A673 (cell line): ENCODE data around the gene SLC35E4. TPM values are rescaled to one million over a fixed set of nuclear protein-coding genes. Genes with fewer than 3 reads are reported as not detected.

Source experiments
- BruUV-seq: library from RNA; stranded (reverse); fragments of 400-500 nt; replicated peaks from 2 replicates; lab custom pipeline; 2021; lab: Mats Ljungman, UMichigan
- CTCF ChIA-PET: fragments of 300-600 bp; sonication (Branson Sonifier 250); formaldehyde crosslinking; loops from one replicate; lab custom pipeline; 2022; ENCODE audit warnings: antibody characterized with exemption; lab: Charles Lee
- POLR2A ChIA-PET: fragments of 300-600 bp; sonication (Branson Sonifier 250); formaldehyde crosslinking; loops from one replicate; lab custom pipeline; 2022; ENCODE audit warnings: antibody characterized with exemption; ENCODE audit not compliant: low non-redundant PET; lab: Charles Lee
- DNase-seq: peaks from one replicate; pipeline ENCODE4 v3.0.0-alpha.2; 2015; ENCODE audit warnings: low spot score
- H3K27ac ChIP-seq: fragments of 200-600 bp; sonication (generic); 2 replicates; pipeline ENCODE4 v1.5.1; 2016; ENCODE audit warnings: mixed run types, low read depth, mild to moderate bottlenecking, mixed read lengths, antibody characterized with exemption, low read length; ENCODE audit not compliant: poor library complexity, severe bottlenecking
- H3K27me3 ChIP-seq: fragments of 200-600 bp; sonication (generic); replicated peaks from 2 replicates; pipeline ENCODE4 v1.6.1; 2017; ENCODE audit warnings: mixed run types, low read depth, mild to moderate bottlenecking, mixed read lengths, antibody characterized with exemption, low read length; ENCODE audit not compliant: insufficient read depth, poor library complexity
- H3K36me3 ChIP-seq: fragments of 200-600 bp; sonication (generic); 2 replicates; pipeline ENCODE4 v1.6.1; 2016; ENCODE audit warnings: mixed run types, mild to moderate bottlenecking, mixed read lengths, antibody characterized with exemption, low read length; ENCODE audit not compliant: insufficient read depth, poor library complexity, severe bottlenecking
- H3K4me1 ChIP-seq: fragments of 200-600 bp; sonication (generic); 2 replicates; pipeline ENCODE4 v1.6.1; 2017; ENCODE audit warnings: mixed run types, mild to moderate bottlenecking, mixed read lengths, antibody characterized with exemption, low read length; ENCODE audit not compliant: insufficient read depth, poor library complexity, severe bottlenecking
- H3K4me3 ChIP-seq: fragments of 200-600 bp; sonication (generic); 2 replicates; pipeline ENCODE4 v1.5.1; 2016; ENCODE audit warnings: low read depth, mixed run types, mild to moderate bottlenecking, mixed read lengths, low read length; ENCODE audit not compliant: poor library complexity, severe bottlenecking
- H3K9me3 ChIP-seq: fragments of 200-600 bp; sonication (generic); 2 replicates; pipeline ENCODE4 v1.6.1; 2016; ENCODE audit warnings: mixed run types, low read depth, mild to moderate bottlenecking, mixed read lengths, antibody characterized with exemption, low read length; ENCODE audit not compliant: poor library complexity, severe bottlenecking
- CTCF ChIP-seq: fragments of 300-800, 200-600 bp; sonication (generic); conservative IDR thresholded peaks from 2 replicates; pipeline ENCODE4 v1.5.1; 2017; ENCODE audit warnings: low read depth, mild to moderate bottlenecking, antibody characterized with exemption, low read length, moderate library complexity, mixed read lengths
- EZH2 ChIP-seq: fragments of 200-600 bp; sonication (generic); IDR thresholded peaks from 2 replicates; pipeline ENCODE4 v1.6.1; 2017; ENCODE audit warnings: borderline replicate concordance, low read depth, mild to moderate bottlenecking, mixed read lengths, antibody characterized with exemption, low read length; ENCODE audit not compliant: poor library complexity, severe bottlenecking
- intact Hi-C: fragments of 100-400 bp; cut with micrococcal nuclease; formaldehyde crosslinking; loops from one replicate; pipeline ENCODE4 v1.10.0; 2022; ENCODE audit not compliant: unreplicated experiment
- total RNA-seq: library from RNA; stranded (reverse); gene quantifications from 2 replicates; pipeline ENCODE4 v1.2.3, GENCODE V29; 2021

SLC35E4 gene
- total RNA-seq, 1 experiment from 2014 or later, result 2.4 TPM

GRCh38 chr22:30654361-30654760 is 18.8 kb downstream of the SLC35E4 start:
- Histone ChIP-seq H3K27me3 (no peaks in the 10 kb centered on the region), H3K9me3 (no peaks in the 10 kb centered on the region), H3K36me3 (no peaks in the 10 kb centered on the region), H3K4me1 (no peaks in the 10 kb centered on the region), H3K27ac (no peak overlapping the region), H3K4me3 (no peak overlapping the region)
- CTCF ChIA-PET, result no interaction called here
- no TSS peak for BruUV-seq
- intact Hi-C loops, result no loop called here
- POLR2A ChIA-PET, result no interaction called here
- DNase-seq, result no peak
- TF ChIP-seq EZH2 (no peak), CTCF (no peak)

- DNase-seq, result no peak
- BruUV-seq, result no TSS peak
- TF ChIP-seq CTCF, result no peak
- no peak for TF ChIP-seq EZH2
- no peaks in the 10 kb centered on the region for H3K9me3 ChIP-seq
- intact Hi-C loops, result no loop called here
- ChIA-PET CTCF (interaction anchor here (0.7 kb wide), 1 partner anchor 24 kb away, joined by 11 read pairs; no protein-coding TSS in a partner anchor), POLR2A (no interaction called here)
- no peaks in the 10 kb centered on the region for H3K27me3 ChIP-seq
- no peaks in the 10 kb centered on the region for H3K36me3 ChIP-seq
- no peaks in the 10 kb centered on the region for H3K4me1 ChIP-seq
- no peak overlapping the region for H3K27ac ChIP-seq
- H3K4me3 ChIP-seq, result no peak overlapping the region
These were observed 20.0 kb downstream of the SLC35E4 start for GRCh38 chr22:30655532-30655931.

GRCh38 chr22:30662040-30662439 is 26.5 kb downstream of the SLC35E4 start:
- H3K27me3 ChIP-seq, result no peaks in the 10 kb centered on the region
- no peaks in the 10 kb centered on the region for H3K9me3 ChIP-seq
- H3K4me1 ChIP-seq, result no peaks in the 10 kb centered on the region
- intact Hi-C loops, result no loop called here
- no peak overlapping the region for H3K4me3 ChIP-seq
- ChIA-PET POLR2A (no interaction called here), CTCF (no interaction called here)
- TF ChIP-seq CTCF, result no peak
- TF ChIP-seq EZH2, result no peak
- BruUV-seq, result no TSS peak
- DNase-seq, result no peak
- H3K27ac ChIP-seq, result no peak overlapping the region
- no peaks in the 10 kb centered on the region for H3K36me3 ChIP-seq
